ENCODE data around the gene BICRAL. TPM values are rescaled to one million over a fixed set of nuclear protein-coding genes. Genes with fewer than 3 reads are reported as not detected.
A peak's percentile ranks its signal among the peaks of the same experiment; 100 is the strongest.

BICRAL gene
- total RNA-seq, 4 donors from 2014 or later, result 19.9 to 24.5 (median 23.6) TPM

- DNase-seq, result no peak
- WGBS, 2 donors, result 73 to 86% methylated on average over 2 of the region's 2 CpGs
- Histone ChIP-seq H3K9me3 (no peaks in the 10 kb centered on the region), H3K36me3 (peaks cover 10 to 22% of the 10 kb centered on the region in 2 donors), H3K4me3 (replicated peaks in 1 of 3) (no peak overlapping the region), H3K4me1 (no peaks in the 10 kb centered on the region), H3K27me3 (no peaks in the 10 kb centered on the region), H3K27ac (no peak overlapping the region)
- intact Hi-C loops (cut with DNase I), result loop anchor here (10.0 kb wide), 1 partner anchor 146 kb away; the partner anchor contains the start of gene PRPH2
- TF ChIP-seq POLR2A (IDR thresholded peaks at IDR 0.05) (no peak), CTCF (IDR thresholded peaks at IDR 0.05) (no peak)
Measured at GRCh38 chr6:42870145-42870936, 88.5 kb downstream of the BICRAL start.

GRCh38 chr6:42871711-42872110, 89.9 kb downstream of the BICRAL start:
- WGBS, 2 donors, result 68 to 69% methylated on average over 3 of the region's 3 CpGs
- intact Hi-C loops (cut with DNase I), result loop anchor here (10.0 kb wide), 1 partner anchor 147 kb away; the partner anchor contains the start of gene PRPH2

GRCh38 chr6:42873313-42873712, 91.5 kb downstream of the BICRAL start:
- H3K4me3 ChIP-seq (replicated peaks in 1 of 3), result no peak overlapping the region
- H3K36me3 ChIP-seq, result peaks cover 0 to 6% of the 10 kb centered on the region in 2 donors
- H3K27me3 ChIP-seq, result no peaks in the 10 kb centered on the region
- H3K9me3 ChIP-seq, result no peaks in the 10 kb centered on the region
- intact Hi-C loops (cut with DNase I), result loop anchor here (10.0 kb wide), 1 partner anchor 149 kb away; the partner anchor contains the start of gene PRPH2
- WGBS, 2 donors, result 77 to 79% methylated on average over 2 of the region's 2 CpGs
- DNase-seq, result no peak
- H3K27ac ChIP-seq, result no peak overlapping the region
- no peaks in the 10 kb centered on the region for H3K4me1 ChIP-seq
- TF ChIP-seq POLR2A (IDR thresholded peaks at IDR 0.05), result no peak
- no peak for TF ChIP-seq CTCF (IDR thresholded peaks at IDR 0.05)

More at GRCh38 chr6:42871711-42872110, 89.9 kb downstream of the BICRAL start:
- peaks cover 0 to 13% of the 10 kb centered on the region in 2 donors for H3K36me3 ChIP-seq
- H3K9me3 ChIP-seq, result no peaks in the 10 kb centered on the region
- TF ChIP-seq POLR2A (IDR thresholded peaks at IDR 0.05) (no peak), CTCF (IDR thresholded peaks at IDR 0.05) (no peak)
- H3K27me3 ChIP-seq, result no peaks in the 10 kb centered on the region
- DNase-seq, result peak in 1 of 2 donors; percentile 18
- peak overlapping the region in 1 of 3 donors; percentile 15 for H3K27ac ChIP-seq
- no peak overlapping the region for H3K4me3 ChIP-seq (replicated peaks in 1 of 3)
- H3K4me1 ChIP-seq, result no peaks in the 10 kb centered on the region

GRCh38 chr6:42877695-42878094, 95.8 kb downstream of the BICRAL start:
- Histone ChIP-seq H3K9me3 (no peaks in the 10 kb centered on the region), H3K27me3 (no peaks in the 10 kb centered on the region), H3K27ac (peak overlapping the region in 2 of 3 donors; percentile 40 to 44), H3K4me3 (replicated peaks in 1 of 3) (no peak overlapping the region), H3K36me3 (peaks cover 3 to 4% of the 10 kb centered on the region in 2 donors), H3K4me1 (peaks cover 6 to 20% of the 10 kb centered on the region in 2 donors)
- 57 to 79% methylated on average over 3 of the region's 3 CpGs for WGBS, 2 donors
- no peak for DNase-seq
- TF ChIP-seq POLR2A (IDR thresholded peaks at IDR 0.05) (no peak), CTCF (IDR thresholded peaks at IDR 0.05) (no peak)
- intact Hi-C loops (cut with DNase I), result loop anchor here (5.0 to 10.0 kb wide), 2 partner anchors 153 to 215 kb away; partner anchors contain the start of gene PRPH2

Data from thyroid gland (tissue), 4 donors.